ENCODE measurements around the gene GLIS1.

The GLIS1 gene

DNA sequence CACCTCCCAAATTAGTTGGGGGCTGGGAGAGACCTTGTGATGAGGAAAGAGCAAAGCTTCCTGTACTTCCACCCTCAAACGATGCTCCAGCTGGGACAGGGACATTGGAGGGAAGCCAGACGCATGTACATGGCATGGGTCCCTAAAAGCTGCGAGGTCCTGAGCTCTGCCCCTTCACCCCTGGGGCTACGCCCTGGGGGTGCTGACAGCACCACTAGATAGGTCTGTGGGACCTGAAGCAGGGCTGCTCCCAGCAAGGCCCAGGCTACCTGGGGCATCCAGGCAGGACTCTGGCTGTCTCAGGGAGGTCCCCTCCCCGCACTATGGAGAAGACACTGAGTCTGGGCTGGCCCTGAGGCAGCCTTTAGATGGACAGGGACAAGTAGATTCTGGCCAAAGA is 196.4 kb downstream of the GLIS1 start:
- DNase-seq: no peak

DNA sequence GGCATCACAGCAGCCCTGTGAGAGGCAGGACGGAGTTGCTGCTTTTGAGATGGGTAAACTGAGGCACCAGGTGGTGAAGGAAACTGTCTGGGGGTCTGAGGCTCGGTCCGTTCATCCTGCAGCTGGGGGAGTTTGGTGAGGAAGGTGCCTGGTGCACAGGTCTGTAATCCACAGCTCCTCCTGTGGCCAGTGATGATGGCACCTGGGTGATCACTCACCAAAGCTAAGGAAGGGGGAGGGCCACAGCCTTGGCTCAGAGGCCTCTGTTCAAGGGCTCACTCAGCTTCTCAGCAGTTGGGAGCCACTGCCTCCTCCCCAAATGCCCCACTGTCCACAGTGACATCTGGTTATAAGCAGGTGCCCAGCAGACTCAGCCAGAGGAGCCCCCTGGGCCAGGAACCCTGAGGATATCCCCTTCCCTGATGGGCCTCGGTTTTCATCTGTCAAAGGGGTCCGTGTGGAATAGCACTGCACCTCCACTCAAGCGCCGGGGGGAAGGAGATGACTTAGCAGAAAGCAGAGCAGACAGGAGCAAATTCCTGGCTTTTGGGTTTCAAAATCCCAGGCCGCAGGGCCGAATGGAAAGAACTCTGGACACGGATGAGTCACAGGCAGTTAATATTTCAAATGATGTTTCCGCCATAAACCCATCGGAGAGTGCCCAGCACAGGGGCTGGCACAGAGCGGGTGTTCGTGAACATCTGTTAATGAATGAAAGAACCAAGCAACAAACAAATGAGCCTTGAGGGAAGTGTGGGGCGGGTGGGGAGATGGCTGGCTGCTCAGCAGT is 197.0 kb downstream of the GLIS1 start:
- DNase-seq: no peak

DNA sequence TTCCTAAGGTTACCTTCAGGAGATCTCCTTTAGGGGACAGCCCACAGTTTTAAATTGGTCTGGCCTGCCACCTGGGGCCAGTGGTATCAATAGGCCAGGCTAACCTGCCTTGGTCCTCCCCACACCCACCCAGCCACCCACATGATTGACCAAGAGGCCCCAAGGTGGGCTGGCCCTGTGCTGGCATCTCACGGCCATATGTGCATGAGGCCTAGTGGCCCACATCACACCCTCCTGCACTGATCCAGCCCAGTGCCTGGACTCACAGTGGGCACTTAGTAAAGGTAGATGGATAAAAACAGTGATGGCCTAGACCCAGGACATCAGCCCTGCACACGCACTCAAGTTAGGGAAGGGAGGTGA is 197.7 kb downstream of the GLIS1 start:
- no peak for DNase-seq

DNA sequence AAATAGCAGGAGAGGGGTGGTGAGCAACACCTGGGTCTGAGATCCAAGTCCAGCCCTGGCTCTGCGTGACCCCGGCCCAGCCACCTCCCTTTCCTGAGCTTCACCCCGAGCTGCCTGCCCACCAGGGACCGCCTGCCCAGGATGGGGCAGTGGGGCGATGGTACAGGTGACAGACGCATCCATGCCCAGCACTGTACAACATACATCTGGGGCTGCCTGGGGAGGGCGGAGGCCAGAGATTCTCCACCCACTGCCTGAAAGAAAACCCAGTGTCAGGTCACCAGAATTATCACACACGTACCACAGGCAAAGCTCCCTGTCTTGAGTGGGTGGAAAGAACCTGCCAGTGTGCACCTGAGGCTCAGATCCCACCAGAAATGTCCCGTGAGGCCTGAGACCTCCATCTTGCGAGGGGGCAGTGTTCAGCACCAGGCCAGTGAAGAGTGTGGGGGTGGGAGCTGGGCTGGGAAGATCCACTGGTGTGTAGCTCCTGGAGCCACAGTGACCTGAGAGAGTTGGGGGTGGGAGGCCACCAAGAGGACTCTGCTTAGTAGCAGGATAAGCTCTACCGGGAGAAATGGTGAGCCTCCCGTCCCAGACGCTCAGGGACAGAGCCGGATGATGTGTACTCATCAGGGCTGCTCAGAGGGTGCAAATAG is 198.2 kb downstream of the GLIS1 start:
- no peak for DNase-seq

DNA sequence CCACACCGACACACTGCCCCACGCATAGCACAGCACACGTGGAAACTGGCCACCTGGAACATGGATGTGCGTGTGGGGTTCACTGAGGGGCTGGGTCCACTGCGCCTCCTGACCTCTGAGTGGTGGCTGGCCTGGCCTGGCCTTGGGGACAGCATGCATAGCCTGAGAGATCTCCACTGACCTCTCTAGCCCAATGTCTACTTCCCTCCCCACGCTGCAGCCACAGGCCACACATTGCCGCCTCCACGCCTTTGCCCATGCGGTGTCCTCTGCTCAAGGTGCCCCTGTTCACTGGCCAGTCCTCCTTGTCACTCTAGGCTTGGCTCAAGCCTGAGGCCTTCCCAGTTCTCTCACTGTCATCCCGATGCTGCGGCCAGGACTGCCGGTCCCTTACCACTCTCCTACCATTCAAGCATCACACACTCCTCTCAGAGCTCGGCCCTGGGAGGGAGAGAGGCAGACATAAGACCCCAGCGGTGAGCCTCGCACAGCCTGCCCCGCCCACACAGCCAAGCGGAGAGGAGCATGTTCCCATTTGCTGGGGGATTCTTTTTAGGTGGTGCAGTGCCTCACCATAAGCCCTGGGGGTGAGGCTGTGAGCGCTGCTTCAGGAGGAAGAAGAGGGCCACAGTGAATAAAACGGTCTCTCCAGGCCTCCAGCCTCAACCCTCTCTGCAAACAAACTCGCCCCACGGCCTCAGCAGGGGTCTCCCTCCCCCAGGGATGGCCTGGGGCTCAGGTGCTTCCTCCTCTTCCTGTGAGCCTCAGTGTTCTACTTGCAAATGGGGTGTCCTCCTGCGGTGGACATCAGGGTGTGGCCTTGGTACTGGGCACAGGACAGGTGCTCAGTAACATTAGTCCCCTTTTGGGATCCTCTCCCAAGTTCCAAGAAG is 199.0 kb downstream of the GLIS1 start:
- no peak for DNase-seq

DNA sequence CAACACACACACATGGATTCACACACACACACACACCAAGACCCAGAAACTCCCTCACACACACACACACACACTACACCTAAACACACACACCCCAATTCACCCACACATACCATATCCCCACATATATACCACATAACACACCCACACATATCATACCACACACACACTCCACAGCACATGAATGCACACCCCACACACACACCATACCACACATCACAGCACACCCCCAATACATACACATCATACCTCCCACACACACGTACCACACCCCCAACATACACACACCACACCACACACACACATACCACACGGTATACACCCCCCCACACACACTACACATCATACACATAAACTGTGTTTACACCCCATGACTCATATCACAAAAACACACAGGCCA is 199.7 kb downstream of the GLIS1 start:
- DNase-seq: no peak

DNA sequence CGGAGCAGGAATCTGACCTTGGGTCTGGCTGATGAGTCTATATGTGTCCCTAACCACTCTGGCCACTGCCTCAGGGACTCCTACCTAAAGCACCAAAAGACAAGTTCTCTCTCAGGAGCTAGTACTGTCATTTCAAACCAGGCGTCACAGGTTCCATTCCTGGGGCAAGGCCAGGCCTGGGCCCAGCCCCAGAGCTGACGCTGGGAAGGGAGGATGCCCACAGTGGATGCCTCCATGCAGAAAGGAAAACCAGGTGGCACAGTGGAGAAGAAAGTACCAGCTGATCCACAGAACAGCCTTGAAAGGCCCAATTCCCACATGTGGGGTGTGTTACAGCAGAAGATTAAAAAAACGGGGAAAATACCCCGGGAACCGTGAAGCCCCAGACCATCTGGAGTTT is 202.4 kb downstream of the GLIS1 start:
- DNase-seq: no peak

DNA sequence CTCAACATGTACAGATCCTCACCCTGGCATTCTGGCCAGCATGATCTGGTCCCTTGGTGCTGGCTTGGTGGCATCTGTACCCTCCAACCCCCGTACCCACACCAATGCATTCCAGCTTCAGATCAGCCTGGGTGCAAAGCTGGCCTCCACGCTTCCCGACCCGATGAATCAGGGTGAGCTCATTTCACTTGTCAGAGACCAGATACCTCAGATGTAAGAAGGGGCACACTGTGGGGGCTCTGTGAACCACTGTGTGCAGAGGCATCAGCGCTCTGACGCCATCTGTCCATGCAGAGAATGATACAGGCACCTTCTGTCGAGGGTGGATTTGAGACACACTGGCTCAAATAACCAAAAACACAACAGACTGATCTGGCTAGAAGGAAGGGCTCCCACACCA is 203.1 kb downstream of the GLIS1 start:
- no peak for DNase-seq

DNA sequence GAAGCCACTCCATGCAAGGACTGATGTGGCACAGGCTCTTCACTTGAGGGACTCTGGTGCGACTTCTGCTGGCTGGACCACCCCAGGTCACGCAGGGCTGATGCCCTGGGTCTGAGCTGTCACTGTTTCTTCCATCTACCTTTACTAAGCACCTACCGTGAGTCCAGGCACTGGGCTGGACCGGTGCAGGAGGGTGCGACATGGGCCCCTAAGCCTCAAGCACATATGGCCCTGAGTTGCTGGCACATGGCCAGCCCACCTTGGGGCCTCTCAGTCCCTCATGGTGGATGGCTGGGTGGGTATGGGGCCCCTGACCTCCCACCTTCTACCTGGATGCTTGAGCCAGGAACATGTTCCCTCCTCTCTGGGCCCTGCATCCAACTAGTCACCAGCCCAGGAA is 203.7 kb downstream of the GLIS1 start:
- DNase-seq: no peak

DNA sequence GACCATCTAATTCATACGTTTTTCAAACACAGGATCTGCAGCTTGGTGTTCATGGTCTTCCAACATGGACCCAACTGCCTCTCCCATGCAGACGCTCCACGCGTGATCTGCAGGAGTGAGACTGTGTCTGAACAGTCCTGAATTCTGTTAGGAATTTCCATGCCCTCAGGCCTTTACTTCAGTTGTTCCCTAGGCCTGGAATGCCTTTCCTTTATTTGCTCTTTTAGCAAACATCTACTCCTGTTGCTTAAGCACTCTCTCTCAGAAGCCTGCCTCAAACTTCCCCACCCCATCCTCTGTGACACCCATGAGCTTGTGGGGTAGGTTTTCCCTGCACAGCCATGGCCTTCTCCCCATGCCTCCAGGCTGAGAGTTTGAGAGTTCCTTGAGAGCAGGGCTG is 206.1 kb downstream of the GLIS1 start:
- DNase-seq: no peak

DNA sequence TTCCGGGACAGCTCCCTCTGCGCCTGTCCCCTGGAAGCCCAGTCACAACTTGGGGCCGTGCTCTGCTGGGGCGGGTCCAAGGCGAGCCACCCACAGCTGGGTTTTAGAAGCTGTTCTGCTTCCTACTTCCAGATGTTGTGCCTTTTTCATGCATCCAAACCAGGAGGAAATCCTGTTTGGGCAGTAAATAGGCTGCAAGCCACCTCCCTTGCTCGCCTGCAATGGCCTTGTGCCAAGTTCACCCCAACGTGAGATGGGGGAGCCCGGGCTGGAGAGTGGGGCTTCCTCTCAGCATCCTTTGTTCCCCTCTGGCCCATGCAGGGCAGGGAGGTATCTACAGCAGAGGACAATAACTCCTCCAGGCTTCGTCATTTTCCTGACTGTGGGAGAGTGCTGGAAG is 206.6 kb downstream of the GLIS1 start:
- DNase-seq: no peak

DNA sequence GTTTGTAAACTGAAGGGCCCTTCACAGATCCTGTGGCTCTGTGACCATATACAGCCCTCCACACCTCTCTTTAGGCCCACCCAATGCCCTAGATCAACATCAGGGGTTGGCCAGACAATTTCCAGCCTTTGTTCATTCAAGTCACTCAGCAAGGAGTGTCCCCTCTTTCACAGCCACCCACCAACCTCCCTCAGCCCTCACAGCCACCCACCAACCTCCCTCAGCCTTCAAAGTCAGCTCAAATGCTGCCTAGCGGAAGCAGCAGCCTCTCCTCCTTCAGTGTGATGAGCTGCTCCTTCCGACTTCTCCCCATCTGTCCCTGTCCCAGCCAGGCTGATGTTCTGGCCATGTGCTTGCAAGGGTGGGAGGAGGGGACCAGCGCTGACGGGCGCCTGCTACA is 208.4 kb downstream of the GLIS1 start:
- no peak for DNase-seq

DNA sequence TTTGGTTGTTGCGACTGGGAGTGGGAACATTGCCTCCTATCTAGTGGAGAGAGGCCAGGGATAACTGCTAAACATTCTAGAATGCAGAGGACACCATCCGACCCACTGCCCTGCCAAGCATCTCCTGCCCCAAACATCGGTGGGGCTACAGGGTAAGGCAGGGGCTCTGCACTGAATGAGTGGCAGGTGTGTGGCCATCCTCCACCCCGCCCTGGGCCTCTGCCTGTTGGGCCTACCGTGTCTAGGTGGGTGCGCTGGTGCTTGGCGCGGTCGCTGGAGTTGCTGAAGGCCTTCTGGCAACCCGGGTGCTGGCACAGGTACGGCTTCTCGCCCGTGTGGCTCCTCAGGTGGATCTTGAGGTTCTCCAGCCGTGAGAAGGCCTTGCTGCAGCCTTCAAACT is 209.4 kb downstream of the GLIS1 start:
- no peak for DNase-seq

DNA sequence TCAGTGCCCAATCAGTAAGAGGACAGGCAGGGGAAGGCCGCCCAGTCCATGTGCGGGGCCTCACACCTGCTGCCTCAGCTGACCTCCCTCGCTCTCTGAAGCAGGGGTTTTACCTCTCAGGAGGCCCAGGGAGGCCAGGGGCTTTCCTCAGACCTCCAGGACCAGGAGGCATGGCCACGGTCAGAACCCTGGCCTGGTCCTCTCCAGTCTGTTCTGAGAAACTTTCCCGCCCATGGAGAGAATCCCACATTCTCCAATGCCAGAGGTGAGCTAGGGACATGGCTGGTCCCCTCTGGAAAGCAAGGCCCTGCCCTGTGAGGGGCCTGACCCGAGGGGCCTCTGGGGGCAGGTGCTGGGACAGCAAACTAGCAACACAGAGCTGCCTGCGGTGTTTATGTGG is 211.6 kb downstream of the GLIS1 start:
- DNase-seq: no peak

DNA sequence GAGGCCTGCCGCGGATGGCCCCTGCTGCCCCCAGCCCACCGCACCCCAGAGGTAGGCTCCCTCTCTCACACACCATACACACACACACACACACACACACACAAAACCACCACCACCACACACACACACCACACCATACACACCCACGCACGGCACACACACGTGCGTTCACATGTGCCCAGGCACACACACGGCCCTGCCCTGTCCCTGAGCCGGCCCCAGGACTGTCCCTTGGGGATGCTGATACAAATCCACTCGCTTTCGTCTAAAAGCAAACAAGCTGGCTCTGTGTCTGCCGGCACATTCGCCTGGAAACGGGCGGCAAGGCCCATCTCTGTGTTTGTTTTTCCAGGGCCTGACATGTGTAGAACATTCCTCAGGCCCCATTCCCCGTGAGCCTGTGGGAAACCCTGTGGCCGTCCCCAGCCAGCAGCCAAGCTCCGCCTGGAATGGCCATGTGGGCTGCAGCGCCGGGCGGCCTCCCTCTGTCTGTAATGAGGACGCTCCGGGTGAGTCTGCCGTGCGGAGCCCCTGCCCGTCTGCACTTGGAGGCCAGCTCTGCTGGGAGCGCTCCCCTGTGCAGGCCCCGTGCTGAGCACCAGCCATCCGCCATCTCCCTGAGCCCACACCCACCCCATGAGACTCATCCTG is 212.4 kb downstream of the GLIS1 start:
- no peak for DNase-seq

DNA sequence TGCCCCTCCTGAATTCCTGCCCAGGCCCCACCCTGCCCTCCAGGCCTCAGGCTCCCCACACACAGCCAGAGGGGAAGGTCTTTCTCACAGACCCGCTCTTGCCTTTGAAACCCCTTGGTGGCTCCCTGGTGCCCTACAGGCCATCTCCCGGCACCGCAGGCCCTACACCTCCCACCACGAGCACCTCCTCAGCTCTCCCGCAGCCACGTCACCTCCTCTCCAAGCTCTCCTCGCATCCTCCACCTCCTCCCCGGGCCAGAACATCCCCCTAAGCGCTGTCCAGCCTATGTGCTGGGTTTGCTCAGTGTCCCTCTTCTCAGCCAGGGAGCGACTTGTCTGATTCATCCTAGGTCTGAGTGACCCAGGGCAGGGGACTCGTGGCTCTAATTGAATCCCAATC is 213.4 kb downstream of the GLIS1 start:
- DNase-seq: no peak

DNA sequence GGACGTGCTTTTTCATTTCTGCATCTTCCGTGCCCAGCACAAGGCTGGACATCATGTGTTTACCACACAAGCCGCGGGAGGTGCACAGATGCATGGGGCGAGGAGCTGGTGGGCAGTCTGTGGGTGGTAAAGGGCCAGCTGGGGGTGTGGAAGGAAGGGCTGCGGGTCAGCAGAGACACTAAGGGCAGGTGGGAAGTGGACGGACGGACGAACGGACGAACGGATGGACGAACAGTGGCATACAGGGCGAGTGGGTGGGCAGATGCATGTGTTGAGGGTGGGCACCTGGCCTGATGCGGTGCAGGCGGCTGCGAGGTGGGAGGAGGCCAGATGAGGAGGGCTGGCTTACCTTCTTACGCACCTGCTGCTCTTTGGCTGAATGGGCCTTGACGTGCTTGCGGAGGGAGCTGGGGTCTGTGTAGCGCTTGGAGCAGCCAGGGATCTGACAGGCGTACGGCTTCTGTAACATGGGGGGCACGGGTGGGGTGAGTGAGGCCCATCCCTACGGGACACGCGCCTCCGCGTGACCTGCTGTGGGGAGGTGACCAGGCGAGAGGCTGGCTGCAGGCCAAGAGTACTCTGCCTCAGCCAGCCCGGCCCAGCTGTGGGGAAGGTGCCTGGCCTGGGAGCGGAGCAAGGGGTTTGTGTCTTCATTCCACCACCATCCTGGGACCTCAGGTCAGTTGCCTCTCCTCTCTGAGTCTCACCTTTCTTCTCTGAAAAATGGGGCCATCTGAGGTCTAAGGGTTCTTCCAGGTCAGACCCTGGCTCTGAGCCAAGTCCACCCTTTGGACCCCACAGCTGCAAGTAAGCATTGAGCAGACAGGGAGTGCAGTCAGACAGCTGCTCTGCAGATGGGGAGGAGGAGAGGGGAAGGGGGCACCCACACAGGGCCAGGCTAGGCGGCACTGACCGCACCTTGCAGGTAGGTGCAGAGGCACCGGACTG is 214.3 kb downstream of the GLIS1 start:
- DNase-seq: no peak

DNA sequence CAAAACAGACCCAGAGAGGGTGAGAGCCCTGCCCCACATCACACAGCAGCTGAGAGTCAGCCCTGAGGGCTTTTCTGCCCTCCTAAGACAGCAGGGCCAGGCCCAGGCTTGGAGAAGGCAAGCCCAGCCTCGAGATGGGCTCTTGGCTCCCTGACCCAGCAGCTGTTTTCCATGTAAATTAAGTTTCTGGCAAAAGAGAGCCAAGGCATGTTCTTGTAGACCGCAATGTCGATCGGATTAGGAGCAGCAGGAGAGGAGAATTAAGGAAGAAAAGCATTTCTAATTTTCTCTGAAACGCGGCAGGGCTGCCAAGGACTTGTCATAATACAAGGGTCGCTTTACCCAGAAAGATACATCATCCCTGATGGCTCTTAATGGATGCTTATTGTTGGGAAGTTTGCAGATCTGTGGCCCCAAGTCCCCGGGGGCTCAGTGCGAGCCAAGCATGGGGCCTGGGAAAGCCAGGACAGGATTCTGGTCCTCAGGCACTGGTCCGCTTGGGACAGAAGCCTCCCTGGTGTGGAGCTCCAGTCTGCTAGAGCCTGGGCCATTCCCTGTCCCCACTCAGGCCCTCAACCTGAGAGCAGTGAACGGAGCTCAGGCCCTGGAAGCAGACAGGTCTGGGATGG is 216.9 kb downstream of the GLIS1 start:
- DNase-seq: no peak

DNA sequence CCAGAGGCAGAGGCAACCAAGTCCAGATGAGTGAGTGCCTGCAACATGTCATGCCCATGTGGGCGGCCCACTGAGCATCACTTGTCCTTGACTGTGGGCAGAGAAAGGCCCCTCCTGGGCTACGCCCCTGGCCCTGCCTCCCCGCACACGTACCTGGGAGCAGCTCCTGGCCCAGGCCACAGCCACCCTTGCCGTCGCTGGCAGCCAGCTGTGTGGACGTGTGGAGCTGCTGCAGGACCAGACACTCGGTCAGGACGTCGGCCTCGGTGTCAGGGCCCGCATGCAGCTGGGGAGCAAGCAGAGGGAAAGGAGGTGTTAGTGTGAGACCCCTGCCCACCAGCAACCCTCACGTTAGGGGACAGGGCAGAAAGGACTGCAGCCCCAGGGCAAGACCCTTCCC is 218.5 kb downstream of the GLIS1 start:
- no peak for DNase-seq

DNA sequence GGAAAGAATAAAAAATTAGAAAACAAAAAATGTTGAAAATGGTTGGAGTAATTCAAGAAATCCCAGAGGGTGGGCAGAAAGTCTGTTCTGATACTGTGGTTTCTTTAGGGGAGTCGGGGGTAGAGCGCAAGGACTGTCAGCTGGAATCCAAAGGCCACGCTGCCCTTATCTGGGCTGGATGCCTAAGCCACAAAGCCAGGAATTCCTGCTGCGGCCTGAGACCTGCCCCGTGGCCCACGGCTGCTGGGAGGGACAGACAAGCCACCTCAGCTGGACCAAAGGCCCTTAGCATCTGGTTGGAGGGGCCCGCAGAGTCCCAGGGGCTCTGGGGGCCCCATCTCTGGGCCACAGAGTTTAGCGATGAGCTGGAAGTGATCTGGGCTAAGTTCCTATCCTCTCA is 219.5 kb downstream of the GLIS1 start:
- no peak for DNase-seq

DNA sequence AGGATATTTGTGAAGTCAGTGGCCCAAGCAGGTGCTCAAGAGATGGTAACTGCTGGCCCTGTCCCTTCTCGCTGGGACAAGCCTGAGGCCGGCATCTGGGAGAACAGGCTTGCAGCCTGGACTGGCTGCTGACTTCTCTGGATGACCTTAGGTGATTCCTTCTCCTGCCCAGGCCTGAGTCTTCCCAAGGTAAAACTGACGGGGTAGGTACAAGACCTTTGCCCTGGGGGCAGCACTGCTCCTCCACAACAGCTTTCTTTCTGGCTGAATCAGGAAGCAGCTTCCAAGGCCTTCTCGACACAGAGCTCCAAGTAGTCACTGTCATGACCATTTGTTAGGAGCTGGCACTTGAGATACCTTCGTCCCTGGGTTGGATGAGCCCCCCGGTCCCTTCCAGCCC is 220.2 kb downstream of the GLIS1 start:
- no peak for DNase-seq
